SK-N-SH (cell line): ENCODE results near the gene NOL7. TPM values are rescaled to one million over a fixed set of nuclear protein-coding genes. Genes with fewer than 3 reads are reported as not detected.

Source experiments
- CTCF ChIA-PET: fragments of 300-600, 350-600 bp; formaldehyde crosslinking; extraction: SDS; loops from one replicate; lab custom pipeline; 2021; lab: Yijun Ruan, JAX
- POLR2A ChIA-PET: fragments of 350-600 bp; sonication (Branson Sonifier 250); formaldehyde crosslinking; extraction: SDS; loops from one replicate; lab custom pipeline; 2020; ENCODE audit warnings: antibody characterized with exemption, inconsistent platforms; lab: Yijun Ruan, JAX
- DNase-seq: peaks from one replicate; pipeline ENCODE4 v3.0.0; 2012
- H2AFZ ChIP-seq: fragments of 200-600 bp; sonication (generic); 2 replicates; pipeline ENCODE4 v1.8.1; 2016; ENCODE audit warnings: antibody characterized with exemption, mild to moderate bottlenecking, low read depth
- H3F3A ChIP-seq: fragments of 200-600 bp; sonication (generic); replicated peaks from 2 replicates; pipeline ENCODE3; 2016; ENCODE audit warnings: antibody characterized with exemption, mild to moderate bottlenecking; ENCODE audit not compliant: insufficient read depth
- H3K27ac ChIP-seq, 2 experiments: fragments of 200-500 bp in 1 of 2; fragments of 200-600 bp in 1 of 2; sonication (Bioruptor generic) in 1 of 2; sonication (generic), shearing (Covaris generic) in 1 of 2; 2 replicates each; pipeline versions ENCODE4 v1.5.1 to v1.6.1; 2014 to 2016; ENCODE audit warnings: low read depth in 2 of 2, inconsistent platforms in 1 of 2, low read length in 1 of 2, mild to moderate bottlenecking in 1 of 2, mixed read lengths in 1 of 2
- H3K27me3 ChIP-seq: fragments of 200-600 bp; sonication (generic), shearing (Covaris generic); 2 replicates; pipeline ENCODE4 v1.6.1; 2016; ENCODE audit warnings: mixed run types; ENCODE audit not compliant: insufficient read depth
- H3K36me3 ChIP-seq, 2 experiments: fragments of 200-500 bp in 1 of 2; fragments of 200-600 bp in 1 of 2; sonication (Bioruptor generic) in 1 of 2; sonication (generic) in 1 of 2; replicated peaks in 1 of 2; 2 replicates each; pipeline versions ENCODE3 to v1.5.1; 2014 to 2016; ENCODE audit warnings: low read length in 1 of 2, mild to moderate bottlenecking in 1 of 2; ENCODE audit not compliant: insufficient read depth in 2 of 2, control insufficient read depth in 1 of 2
- H3K4me1 ChIP-seq, 2 experiments: fragments of 200-500 bp in 1 of 2; fragments of 200-600 bp in 1 of 2; sonication (Bioruptor generic) in 1 of 2; sonication (generic), shearing (Covaris generic) in 1 of 2; 2 replicates each; pipeline versions ENCODE4 v1.5.1 to v1.6.1; 2014 to 2016; ENCODE audit warnings: low read depth in 1 of 2, low read length in 1 of 2, mixed run types in 1 of 2; ENCODE audit not compliant: insufficient read depth in 2 of 2, control insufficient read depth in 1 of 2
- H3K4me2 ChIP-seq: fragments of 200-600 bp; sonication (generic), shearing (Covaris generic); 2 replicates; pipeline ENCODE4 v1.6.1; 2017; ENCODE audit warnings: mixed run types
- H3K4me3 ChIP-seq, 2 experiments: fragments of 200-500 bp in 1 of 2; fragments of 200-600 bp in 1 of 2; sonication (Bioruptor generic) in 1 of 2; sonication (generic), shearing (Covaris generic) in 1 of 2; 2 replicates each; pipeline versions ENCODE4 v1.5.1 to v1.8.1; 2014 to 2016; ENCODE audit warnings: low read depth in 2 of 2, inconsistent platforms in 1 of 2, low read length in 1 of 2, mild to moderate bottlenecking in 1 of 2, mixed read lengths in 1 of 2, moderate library complexity in 1 of 2
- H3K79me2 ChIP-seq: fragments of 200-600 bp; sonication (generic); 2 replicates; pipeline ENCODE4 v1.8.1; 2017; ENCODE audit warnings: mild to moderate bottlenecking; ENCODE audit not compliant: insufficient read depth
- H3K9ac ChIP-seq: fragments of 200-600 bp; sonication (generic); 2 replicates; pipeline ENCODE4 v1.6.1; 2017; ENCODE audit warnings: mixed run types
- H3K9me2 ChIP-seq: fragments of 200-600 bp; sonication (generic); 2 replicates; pipeline ENCODE4 v1.6.1; 2017; ENCODE audit warnings: mixed run types
- H3K9me3 ChIP-seq: fragments of 200-600 bp; sonication (generic); 2 replicates; pipeline ENCODE4 v1.6.1; 2017; ENCODE audit warnings: mixed run types, mild to moderate bottlenecking, moderate library complexity
- H4K20me1 ChIP-seq: fragments of 200-600 bp; sonication (generic); 2 replicates; pipeline ENCODE4 v1.6.1; 2017; ENCODE audit warnings: mild to moderate bottlenecking, mixed run types; ENCODE audit not compliant: insufficient read depth
- CHD2 ChIP-seq: fragments of 150-350 bp; IDR thresholded peaks from 2 replicates; pipeline ENCODE4 v1.6.1; 2018; ENCODE audit warnings: low read length; ENCODE audit not compliant: partially characterized antibody
- GABPA ChIP-seq: IDR thresholded peaks from 2 replicates; pipeline ENCODE4 v1.4.0; 2012; ENCODE audit warnings: low read depth, mild to moderate bottlenecking
- MEF2A ChIP-seq: IDR thresholded peaks from 2 replicates; pipeline ENCODE4 v1.4.0; 2012; ENCODE audit warnings: low read depth, borderline replicate concordance
- MXI1 ChIP-seq: IDR thresholded peaks from 2 replicates; pipeline ENCODE4 v1.6.1; 2012; ENCODE audit warnings: mild to moderate bottlenecking, low read depth, low read length, improper control_type of control experiment
- NRF1 ChIP-seq: IDR thresholded peaks from 2 replicates; pipeline ENCODE4 v1.6.1; 2012; ENCODE audit warnings: low read depth, mild to moderate bottlenecking, low read length
- RAD21 ChIP-seq: IDR thresholded peaks from 2 replicates; pipeline ENCODE4 v1.6.1; 2012; ENCODE audit warnings: mild to moderate bottlenecking, low read length
- RCOR1 ChIP-seq: fragments of 150-350 bp; IDR thresholded peaks from 2 replicates; pipeline ENCODE4 v1.6.1; 2017; ENCODE audit warnings: antibody characterized with exemption, low read length
- SIN3A ChIP-seq: IDR thresholded peaks from 2 replicates; pipeline ENCODE4 v1.6.1; 2012; ENCODE audit warnings: low read depth, mild to moderate bottlenecking, low read length, moderate library complexity, borderline replicate concordance
- TAF1 ChIP-seq: IDR thresholded peaks from 2 replicates; pipeline ENCODE4 v1.6.1; 2012; ENCODE audit warnings: low read depth, mild to moderate bottlenecking, low read length, moderate library complexity, borderline replicate concordance
- WGBS: methylation state at CpG from one replicate; pipeline ENCODE4 v1.1.6; 2017; ENCODE audit warnings: low lambda C conversion rate; 5-methylcytosine and 5-hydroxymethylcytosine counted together
- polyA plus RNA-seq, 3 experiments: library from polyadenylated mRNA; depleted of rRNA; stranded (reverse); fragments of >200 nt; gene quantifications; 2 replicates each; pipeline ENCODE4 v1.2.3, GENCODE V29; 2012
- TF ChIP-seq, protein P1 (sequence below): IDR thresholded peaks from 2 replicates; pipeline ENCODE4 v1.4.0; 2012; ENCODE audit warnings: low read depth, borderline replicate concordance
- TF ChIP-seq, protein P2 (sequence below): IDR thresholded peaks from 2 replicates; pipeline ENCODE4 v1.4.0; 2012; ENCODE audit warnings: low read depth
- TF ChIP-seq, protein P3 (sequence below): fragments of 200-600 bp; sonication (generic); IDR thresholded peaks from 2 replicates; pipeline ENCODE4 v1.6.1; 2017; ENCODE audit warnings: antibody characterized with exemption, mild to moderate bottlenecking, moderate library complexity
- TF ChIP-seq, protein P4 (sequence below): IDR thresholded peaks from 2 replicates; pipeline ENCODE4; 2012

Gene NOL7
- polyA plus RNA-seq, 1 of the 3 experiments (the other 2 are of a cell fraction), result 103 TPM

DNA sequence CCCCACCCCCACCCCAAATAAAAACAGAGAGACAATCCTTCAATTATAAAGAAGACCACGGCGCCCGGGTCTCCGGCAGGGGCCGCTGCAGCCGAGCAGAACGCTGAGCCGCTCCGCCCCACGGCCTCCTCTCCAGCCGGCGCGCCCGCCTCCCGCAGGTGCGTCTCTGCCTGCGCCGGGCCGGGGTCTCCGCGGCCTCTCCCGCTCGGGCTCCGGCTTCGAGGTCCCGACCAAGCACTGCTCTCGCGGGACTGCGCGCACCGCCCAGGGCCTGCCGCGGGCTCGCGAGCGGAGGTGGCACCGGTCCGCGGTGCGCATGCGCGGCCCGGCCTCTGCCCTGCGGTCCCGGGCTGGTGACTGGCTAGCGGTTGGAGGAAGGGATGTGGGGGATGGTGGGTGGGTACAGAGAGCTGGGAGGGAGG is 41.0 kb upstream of the NOL7 start:
- H3F3A ChIP-seq, result peaks cover 19% of the 10 kb centered on the region
- H3K36me3 ChIP-seq, result peaks cover 3 to 12% of the 10 kb centered on the region in 2 experiments
- 0 out of 2 replicates have a peak, but pooled peaks cover 3% of the 10 kb centered on the region for H3K9me3 ChIP-seq
- H3K4me1 ChIP-seq, result peaks cover 0 to 7% of the 10 kb centered on the region in 2 experiments; a peak in 2 of 4 replicates
- no peaks in the 10 kb centered on the region for H4K20me1 ChIP-seq
- WGBS, result 1% methylated on average over 13 of the region's 46 CpGs
- TF ChIP-seq, protein P1, sequence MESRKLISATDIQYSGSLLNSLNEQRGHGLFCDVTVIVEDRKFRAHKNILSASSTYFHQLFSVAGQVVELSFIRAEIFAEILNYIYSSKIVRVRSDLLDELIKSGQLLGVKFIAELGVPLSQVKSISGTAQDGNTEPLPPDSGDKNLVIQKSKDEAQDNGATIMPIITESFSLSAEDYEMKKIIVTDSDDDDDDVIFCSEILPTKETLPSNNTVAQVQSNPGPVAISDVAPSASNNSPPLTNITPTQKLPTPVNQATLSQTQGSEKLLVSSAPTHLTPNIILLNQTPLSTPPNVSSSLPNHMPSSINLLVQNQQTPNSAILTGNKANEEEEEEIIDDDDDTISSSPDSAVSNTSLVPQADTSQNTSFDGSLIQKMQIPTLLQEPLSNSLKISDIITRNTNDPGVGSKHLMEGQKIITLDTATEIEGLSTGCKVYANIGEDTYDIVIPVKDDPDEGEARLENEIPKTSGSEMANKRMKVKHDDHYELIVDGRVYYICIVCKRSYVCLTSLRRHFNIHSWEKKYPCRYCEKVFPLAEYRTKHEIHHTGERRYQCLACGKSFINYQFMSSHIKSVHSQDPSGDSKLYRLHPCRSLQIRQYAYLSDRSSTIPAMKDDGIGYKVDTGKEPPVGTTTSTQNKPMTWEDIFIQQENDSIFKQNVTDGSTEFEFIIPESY, result peak; percentile 92
- TF ChIP-seq TAF1 (peak; percentile 51; the same call in 1 of the 2 replicates), MEF2A (no peak), MXI1 (no peak; the same call in 1 of the 2 replicates), RAD21 (peak; percentile 40), CHD2 (peak; percentile 99), NRF1 (peak; percentile 95), GABPA (no peak), SIN3A (0 out of 2 replicates have a peak, but pooled peaks have one; percentile 52), RCOR1 (0 out of 2 replicates have a peak, but pooled peaks have one; percentile 5)
- TF ChIP-seq, protein P2, sequence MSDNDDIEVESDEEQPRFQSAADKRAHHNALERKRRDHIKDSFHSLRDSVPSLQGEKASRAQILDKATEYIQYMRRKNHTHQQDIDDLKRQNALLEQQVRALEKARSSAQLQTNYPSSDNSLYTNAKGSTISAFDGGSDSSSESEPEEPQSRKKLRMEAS, result peak; percentile 7; the same call in 1 of the 2 replicates
- TF ChIP-seq, protein P3, sequence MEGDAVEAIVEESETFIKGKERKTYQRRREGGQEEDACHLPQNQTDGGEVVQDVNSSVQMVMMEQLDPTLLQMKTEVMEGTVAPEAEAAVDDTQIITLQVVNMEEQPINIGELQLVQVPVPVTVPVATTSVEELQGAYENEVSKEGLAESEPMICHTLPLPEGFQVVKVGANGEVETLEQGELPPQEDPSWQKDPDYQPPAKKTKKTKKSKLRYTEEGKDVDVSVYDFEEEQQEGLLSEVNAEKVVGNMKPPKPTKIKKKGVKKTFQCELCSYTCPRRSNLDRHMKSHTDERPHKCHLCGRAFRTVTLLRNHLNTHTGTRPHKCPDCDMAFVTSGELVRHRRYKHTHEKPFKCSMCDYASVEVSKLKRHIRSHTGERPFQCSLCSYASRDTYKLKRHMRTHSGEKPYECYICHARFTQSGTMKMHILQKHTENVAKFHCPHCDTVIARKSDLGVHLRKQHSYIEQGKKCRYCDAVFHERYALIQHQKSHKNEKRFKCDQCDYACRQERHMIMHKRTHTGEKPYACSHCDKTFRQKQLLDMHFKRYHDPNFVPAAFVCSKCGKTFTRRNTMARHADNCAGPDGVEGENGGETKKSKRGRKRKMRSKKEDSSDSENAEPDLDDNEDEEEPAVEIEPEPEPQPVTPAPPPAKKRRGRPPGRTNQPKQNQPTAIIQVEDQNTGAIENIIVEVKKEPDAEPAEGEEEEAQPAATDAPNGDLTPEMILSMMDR, result peak; percentile 49
- TF ChIP-seq, protein P4, sequence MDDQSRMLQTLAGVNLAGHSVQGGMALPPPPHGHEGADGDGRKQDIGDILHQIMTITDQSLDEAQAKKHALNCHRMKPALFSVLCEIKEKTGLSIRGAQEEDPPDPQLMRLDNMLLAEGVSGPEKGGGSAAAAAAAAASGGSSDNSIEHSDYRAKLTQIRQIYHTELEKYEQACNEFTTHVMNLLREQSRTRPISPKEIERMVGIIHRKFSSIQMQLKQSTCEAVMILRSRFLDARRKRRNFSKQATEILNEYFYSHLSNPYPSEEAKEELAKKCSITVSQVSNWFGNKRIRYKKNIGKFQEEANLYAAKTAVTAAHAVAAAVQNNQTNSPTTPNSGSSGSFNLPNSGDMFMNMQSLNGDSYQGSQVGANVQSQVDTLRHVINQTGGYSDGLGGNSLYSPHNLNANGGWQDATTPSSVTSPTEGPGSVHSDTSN, result no peak
- H2AFZ ChIP-seq, result peak overlapping the region; percentile 90; the same call in 1 of the 2 replicates
- peak overlapping the region; percentile 90 to 92 for H3K27ac ChIP-seq
- ChIA-PET POLR2A (interaction anchor here (0.7 to 2.3 kb wide), 7 partner anchors 12 to 246 kb away, joined by 3 to 33 read pairs (median 3); partner anchors contain the start of genes GFOD1, NOL7 and TBC1D7), CTCF (interaction anchor here (0.7 to 6.0 kb wide), 29 partner anchors 10 to 492 kb away, joined by 3 to 48 read pairs (median 5); partner anchors contain the start of genes GFOD1, NOL7 and TBC1D7)
- peak overlapping the region; percentile 75 to 83 for H3K4me3 ChIP-seq
- peak overlapping the region; percentile 94 for H3K9ac ChIP-seq
- no peaks in the 10 kb centered on the region for H3K27me3 ChIP-seq
- peak overlapping the region; percentile 95; the same call in 1 of the 2 replicates for H3K4me2 ChIP-seq
- H3K79me2 ChIP-seq, result peaks cover 8% of the 10 kb centered on the region; the same call in 1 of the 2 replicates
- no peaks in the 10 kb centered on the region for H3K9me2 ChIP-seq
- peak; percentile 99 for DNase-seq
